CD8-positive, alpha-beta memory T cell (primary cell): ENCODE results near the gene KRTAP10-5. TPM values are rescaled to one million over a fixed set of nuclear protein-coding genes. Genes with fewer than 3 reads are reported as not detected.

Source experiments
- CTCF ChIA-PET: fragments of 350-600 bp; sonication (Branson Sonifier 250); formaldehyde crosslinking; loops from one replicate; lab custom pipeline; 2021; ENCODE audit warnings: antibody characterized with exemption; lab: Charles Lee
- POLR2A ChIA-PET: fragments of 350-600 bp; sonication (Branson Sonifier 250); formaldehyde crosslinking; loops from one replicate; lab custom pipeline; 2021; ENCODE audit warnings: antibody characterized with exemption; lab: Charles Lee
- DNase-seq, 5 donors: peaks; one replicate each; pipeline versions ENCODE4 v3.0.0 to v3.0.0-alpha.2; 2020 to 2022; ENCODE audit warnings: mixed read lengths in 1 of 5
- H3K27ac ChIP-seq: one replicate; pipeline ENCODE4 v1.7.0; 2013; ENCODE audit warnings: low read depth, mild to moderate bottlenecking, low read length, moderate library complexity
- H3K27me3 ChIP-seq: 2 replicates; pipeline ENCODE4 v1.7.0; 2013; ENCODE audit warnings: low read length, mild to moderate bottlenecking; ENCODE audit not compliant: insufficient read depth, poor library complexity, severe bottlenecking
- H3K36me3 ChIP-seq: 2 replicates; pipeline ENCODE4 v1.7.0; 2013; ENCODE audit warnings: mild to moderate bottlenecking, low read length, moderate library complexity; ENCODE audit not compliant: insufficient read depth
- H3K4me1 ChIP-seq: 2 replicates; pipeline ENCODE4 v1.7.0; 2013; ENCODE audit warnings: mild to moderate bottlenecking, low read length, moderate library complexity; ENCODE audit not compliant: insufficient read depth
- H3K4me3 ChIP-seq: 2 replicates; pipeline ENCODE4 v1.7.0; 2013; ENCODE audit warnings: mild to moderate bottlenecking, low read length
- H3K9me3 ChIP-seq: 2 replicates; pipeline ENCODE4 v1.7.0; 2013; ENCODE audit warnings: mild to moderate bottlenecking, low read length
- H3K27ac Mint-ChIP-seq, 8 donors: one replicate each; pipeline ENCODE4 v1.8.0; 2020 to 2021; ENCODE audit warnings: mixed read lengths in 8 of 8, mild to moderate bottlenecking in 6 of 8, inconsistent platforms in 3 of 8, moderate library complexity in 3 of 8
- H3K27me3 Mint-ChIP-seq, 2 donors: one replicate each; pipeline ENCODE4 v1.8.0; 2020 to 2021; ENCODE audit warnings: mixed read lengths in 2 of 2, mild to moderate bottlenecking in 1 of 2, moderate library complexity in 1 of 2
- H3K36me3 Mint-ChIP-seq, 3 donors: one replicate each; pipeline ENCODE4 v1.8.0; 2020 to 2021; ENCODE audit warnings: mixed read lengths in 3 of 3, inconsistent platforms in 1 of 3, mild to moderate bottlenecking in 1 of 3
- H3K4me1 Mint-ChIP-seq, 3 donors: one replicate each; pipeline ENCODE4 v1.8.0; 2020 to 2021; ENCODE audit warnings: mixed read lengths in 3 of 3, inconsistent platforms in 1 of 3, mild to moderate bottlenecking in 1 of 3
- H3K4me3 Mint-ChIP-seq, 7 donors: one replicate each; pipeline ENCODE4 v1.8.0; 2020 to 2021; ENCODE audit warnings: mixed read lengths in 7 of 7, mild to moderate bottlenecking in 6 of 7, moderate library complexity in 4 of 7, inconsistent platforms in 2 of 7
- H3K9me3 Mint-ChIP-seq, 5 donors: one replicate each; pipeline ENCODE4 v1.8.0; 2020 to 2022; ENCODE audit warnings: mixed read lengths in 5 of 5, mild to moderate bottlenecking in 3 of 5, moderate library complexity in 2 of 5, inconsistent platforms in 1 of 5
- polyA plus RNA-seq: library from polyadenylated mRNA; unstranded; fragments of 300-500 nt; fragmentation: Illumina TruSeq; gene quantifications from one replicate; pipeline ENCODE4 v1.2.3, GENCODE V29; 2021
- total RNA-seq, 2 experiments: library from RNA; stranded (reverse); gene quantifications; one replicate each; pipeline ENCODE4 v1.2.3, GENCODE V29; 2021

Gene KRTAP10-5
- total and polyA plus RNA-seq, 3 experiments from 2014 or later = not detected

GRCh38 chr21:44585892-44586291 is 5.5 kb upstream of the KRTAP10-5 start:
- ChIA-PET POLR2A (no interaction called here), CTCF (no interaction called here)
- H3K4me3 Mint-ChIP-seq = no peak overlapping the region

GRCh38 chr21:44583800-44584147 is 3.4 kb upstream of the KRTAP10-5 start:
- H3K9me3 Mint-ChIP-seq = peaks cover 10 to 24% (median 16%) of the 10 kb centered on the region in 5 donors

More at GRCh38 chr21:44585892-44586291, 5.5 kb upstream of the KRTAP10-5 start:
- Mint-ChIP-seq H3K36me3 (peaks cover 0 to 26% (median 2%) of the 10 kb centered on the region in 3 donors), H3K4me1 (peaks cover 1 to 14% (median 14%) of the 10 kb centered on the region in 3 donors), H3K27me3 (peaks cover 10 to 42% of the 10 kb centered on the region in 2 donors), H3K27ac (peak overlapping the region in 1 of 8 donors; percentile 51), H3K9me3 (peaks cover 7 to 16% (median 10%) of the 10 kb centered on the region in 5 donors)
- Histone ChIP-seq H3K4me1 (peaks cover 3% of the 10 kb centered on the region), H3K27ac (no peak overlapping the region), H3K27me3 (no peaks in the 10 kb centered on the region), H3K36me3 (no peaks in the 10 kb centered on the region), H3K4me3 (no peak overlapping the region), H3K9me3 (no peaks in the 10 kb centered on the region)
- DNase-seq = no peak

GRCh38 chr21:44583089-44583799 is 2.8 kb upstream of the KRTAP10-5 start:
- no peaks in the 10 kb centered on the region for H3K9me3 ChIP-seq
- H3K36me3 Mint-ChIP-seq = peaks cover 0 to 26% (median 3%) of the 10 kb centered on the region in 3 donors
- no peaks in the 10 kb centered on the region for H3K36me3 ChIP-seq
- H3K27me3 ChIP-seq = no peaks in the 10 kb centered on the region
- no peak overlapping the region for H3K4me3 Mint-ChIP-seq
- H3K4me3 ChIP-seq = no peak overlapping the region
- H3K4me1 ChIP-seq = peaks cover 3% of the 10 kb centered on the region
- peaks cover 10 to 26% (median 17%) of the 10 kb centered on the region in 5 donors for H3K9me3 Mint-ChIP-seq
- ChIA-PET CTCF (no interaction called here), POLR2A (no interaction called here)
- no peak overlapping the region for H3K27ac ChIP-seq
- H3K4me1 Mint-ChIP-seq = peaks cover 1 to 14% (median 14%) of the 10 kb centered on the region in 3 donors
- DNase-seq = no peak
- H3K27me3 Mint-ChIP-seq = peaks cover 10 to 40% of the 10 kb centered on the region in 2 donors
- no peak overlapping the region for H3K27ac Mint-ChIP-seq

More at GRCh38 chr21:44583800-44584147, 3.4 kb upstream of the KRTAP10-5 start:
- no peak overlapping the region for H3K4me3 ChIP-seq
- no peaks in the 10 kb centered on the region for H3K9me3 ChIP-seq
- Mint-ChIP-seq H3K36me3 (peaks cover 0 to 26% (median 3%) of the 10 kb centered on the region in 3 donors), H3K27ac (peak overlapping the region in 1 of 8 donors; percentile 3), H3K27me3 (peaks cover 10 to 40% of the 10 kb centered on the region in 2 donors), H3K4me3 (no peak overlapping the region), H3K4me1 (peaks cover 1 to 14% (median 14%) of the 10 kb centered on the region in 3 donors)
- no peaks in the 10 kb centered on the region for H3K27me3 ChIP-seq
- H3K4me1 ChIP-seq = peaks cover 3% of the 10 kb centered on the region
- POLR2A ChIA-PET = no interaction called here
- H3K27ac ChIP-seq = no peak overlapping the region
- CTCF ChIA-PET = no interaction called here
- no peak for DNase-seq
- no peaks in the 10 kb centered on the region for H3K36me3 ChIP-seq

GRCh38 chr21:44582055-44582454 is 1.7 kb upstream of the KRTAP10-5 start:
- Histone ChIP-seq H3K4me1 (peaks cover 3% of the 10 kb centered on the region), H3K27me3 (no peaks in the 10 kb centered on the region), H3K27ac (no peak overlapping the region), H3K4me3 (no peak overlapping the region), H3K9me3 (no peaks in the 10 kb centered on the region), H3K36me3 (no peaks in the 10 kb centered on the region)
- POLR2A ChIA-PET = no interaction called here
- no peak for DNase-seq
- peaks cover 10 to 33% of the 10 kb centered on the region in 2 donors for H3K27me3 Mint-ChIP-seq
- peak overlapping the region in 1 of 7 donors; percentile 54 for H3K4me3 Mint-ChIP-seq
- H3K4me1 Mint-ChIP-seq = peaks cover 1 to 14% (median 14%) of the 10 kb centered on the region in 3 donors
- CTCF ChIA-PET = no interaction called here
- H3K9me3 Mint-ChIP-seq = peaks cover 14 to 36% (median 25%) of the 10 kb centered on the region in 5 donors
- no peak overlapping the region for H3K27ac Mint-ChIP-seq
- H3K36me3 Mint-ChIP-seq = peaks cover 0 to 37% (median 3%) of the 10 kb centered on the region in 3 donors

GRCh38 chr21:44581158-44581557 is 754 bp upstream of the KRTAP10-5 start:
- peaks cover 3% of the 10 kb centered on the region for H3K4me1 ChIP-seq
- ChIA-PET CTCF (interaction anchor here (0.8 kb wide), 1 partner anchor 71 kb away, joined by 3 read pairs; no protein-coding TSS in a partner anchor), POLR2A (no interaction called here)
- Mint-ChIP-seq H3K9me3 (peaks cover 19 to 41% (median 29%) of the 10 kb centered on the region in 5 donors), H3K27me3 (peaks cover 10 to 24% of the 10 kb centered on the region in 2 donors), H3K36me3 (peaks cover 0 to 39% (median 3%) of the 10 kb centered on the region in 3 donors), H3K4me3 (no peak overlapping the region), H3K4me1 (peaks cover 1 to 14% (median 14%) of the 10 kb centered on the region in 3 donors), H3K27ac (no peak overlapping the region)
- no peak overlapping the region for H3K27ac ChIP-seq
- no peaks in the 10 kb centered on the region for H3K36me3 ChIP-seq
- H3K27me3 ChIP-seq = no peaks in the 10 kb centered on the region
- no peaks in the 10 kb centered on the region for H3K9me3 ChIP-seq
- H3K4me3 ChIP-seq = no peak overlapping the region
- DNase-seq = no peak

GRCh38 chr21:44579833-44580144 is 615 bp downstream of the KRTAP10-5 start:
- POLR2A ChIA-PET = no interaction called here
- H3K27ac ChIP-seq = no peak overlapping the region
- no peak overlapping the region for H3K4me3 Mint-ChIP-seq
- H3K27me3 ChIP-seq = no peaks in the 10 kb centered on the region
- DNase-seq = no peak
- CTCF ChIA-PET = interaction anchor here (1.2 kb wide), 1 partner anchor 39 kb away, joined by 4 read pairs; no protein-coding TSS in a partner anchor
- peaks cover 19 to 46% (median 29%) of the 10 kb centered on the region in 5 donors for H3K9me3 Mint-ChIP-seq
- H3K27ac Mint-ChIP-seq = no peak overlapping the region
- peaks cover 3% of the 10 kb centered on the region for H3K4me1 ChIP-seq
- no peak overlapping the region for H3K4me3 ChIP-seq
- peaks cover 9 to 19% of the 10 kb centered on the region in 2 donors for H3K27me3 Mint-ChIP-seq
- no peaks in the 10 kb centered on the region for H3K9me3 ChIP-seq
- H3K36me3 ChIP-seq = no peaks in the 10 kb centered on the region
- peaks cover 0 to 35% (median 3%) of the 10 kb centered on the region in 3 donors for H3K36me3 Mint-ChIP-seq
- H3K4me1 Mint-ChIP-seq = peaks cover 5 to 19% (median 14%) of the 10 kb centered on the region in 3 donors

- H3K9me3 Mint-ChIP-seq = peaks cover 19 to 46% (median 29%) of the 10 kb centered on the region in 5 donors
- DNase-seq = no peak
These were observed 1.2 kb downstream of the KRTAP10-5 start for GRCh38 chr21:44579056-44579832.

More at GRCh38 chr21:44579056-44579832, 1.2 kb downstream of the KRTAP10-5 start:
- peaks cover 9 to 19% of the 10 kb centered on the region in 2 donors for H3K27me3 Mint-ChIP-seq
- Histone ChIP-seq H3K4me3 (no peak overlapping the region), H3K27me3 (no peaks in the 10 kb centered on the region), H3K27ac (no peak overlapping the region), H3K36me3 (no peaks in the 10 kb centered on the region), H3K4me1 (peaks cover 3% of the 10 kb centered on the region), H3K9me3 (no peaks in the 10 kb centered on the region)
- POLR2A ChIA-PET = no interaction called here
- CTCF ChIA-PET = no interaction called here
- peaks cover 0 to 35% (median 3%) of the 10 kb centered on the region in 3 donors for H3K36me3 Mint-ChIP-seq
- H3K4me1 Mint-ChIP-seq = peaks cover 5 to 20% (median 14%) of the 10 kb centered on the region in 3 donors
- peak overlapping the region in 1 of 8 donors; percentile 91 for H3K27ac Mint-ChIP-seq
- H3K4me3 Mint-ChIP-seq = no peak overlapping the region
